ENCODE data around the gene USP13. TPM values are rescaled to one million over a fixed set of nuclear protein-coding genes. Genes with fewer than 3 reads are reported as not detected.
A peak's percentile ranks its signal among the peaks of the same experiment; 100 is the strongest.

Gene USP13
- total and polyA plus RNA-seq, 2 of the 13 experiments (the other 11 are each of a cell fraction or from before 2014, with no cell fraction given), result 15.9 to 36.7 TPM

- CTCF ChIA-PET (ENCODE audit: low intra/inter-chr PET ratio, low total read pairs), result no interaction called here
Measured at GRCh38 chr3:179738998-179739397, 86.2 kb downstream of the USP13 start.

More at GRCh38 chr3:179738998-179739397, 86.2 kb downstream of the USP13 start:
- Histone ChIP-seq H3K4me2 (ENCODE audit: low read depth, low read length) (peak overlapping the region; percentile 77), H3K9me3 (ENCODE audit: low read length) (no peaks in the 10 kb centered on the region), H3K27me3 (ENCODE audit: control insufficient read depth in 1 of 2, insufficient read depth in 2 of 2, low read length in 2 of 2) (no peaks in the 10 kb centered on the region), H3K4me1 (ENCODE audit: insufficient read depth, low read length) (peaks cover 100% of the 10 kb centered on the region), H3K36me3 (replicated peaks in 1 of 2; ENCODE audit: control insufficient read depth in 1 of 2, insufficient read depth in 2 of 2, low read length in 2 of 2) (peaks cover 16 to 25% of the 10 kb centered on the region in 2 experiments; a peak in 4 of 5 replicates), H2AFZ (ENCODE audit: low read length) (no peak overlapping the region), H3K27ac (ENCODE audit: extremely low read length, insufficient read depth, low read length) (peak overlapping the region; percentile 78), H4K20me1 (ENCODE audit: insufficient read depth, low read length) (no peaks in the 10 kb centered on the region), H3K79me2 (ENCODE audit: insufficient read depth, low read length) (peaks cover 34% of the 10 kb centered on the region), H3K9ac (ENCODE audit: insufficient read depth, low read depth, low read length) (0 out of 2 replicates have a peak overlapping the region, but pooled peaks have one; percentile 75), H3K4me3 (replicated peaks in 1 of 3; ENCODE audit: insufficient read depth in 1 of 3, low read depth in 2 of 3, low read length in 3 of 3) (peak overlapping the region in 1 of 3 experiments; percentile 22; a peak in 1 of 6 replicates)
- in situ Hi-C loops (cut with HindIII; ENCODE audit: extremely low pct_ligation_motif_present, low pct_unique_long_range_greater_than_20kb), result no loop called here
- POLR2A ChIA-PET, result interaction anchor here (1.5 to 2.4 kb wide), 2 partner anchors 89 to 95 kb away, joined by 4 to 10 read pairs; no protein-coding TSS in a partner anchor
- intact Hi-C loops (cut with micrococcal nuclease; ENCODE audit: unreplicated experiment), result no loop called here
- no peak for FAIRE-seq
- no peak; the same call in 2 of the 3 replicates for ATAC-seq
- 97% methylated on average over 6 of the region's 6 CpGs for WGBS (ENCODE audit: low lambda C conversion rate)
- no peak for TF ChIP-seq SCMH1 (CRISPR knock-in tag; IDR thresholded peaks at IDR 0.05; ENCODE audit: borderline replicate concordance)
- TF ChIP-seq GZF1 (CRISPR knock-in tag; IDR thresholded peaks at IDR 0.05), result no peak
- peak; percentile 79; the same call in 1 of the 2 replicates for TF ChIP-seq ZNF572 (CRISPR knock-in tag; IDR thresholded peaks at IDR 0.05)
- TF ChIP-seq ZNF501 (CRISPR knock-in tag; IDR thresholded peaks at IDR 0.05), result peak; percentile 44
- TF ChIP-seq NFKB2 (CRISPR knock-in tag; IDR thresholded peaks at IDR 0.05; ENCODE audit: borderline replicate concordance), result peak; percentile 4; the same call in 1 of the 2 replicates
- no peak for TF ChIP-seq ATF7 (IDR thresholded peaks at IDR 0.05)
- no peak for TF ChIP-seq ATF7 (CRISPR knock-in tag; IDR thresholded peaks at IDR 0.05)
- TF ChIP-seq ZNF564 (CRISPR knock-in tag; IDR thresholded peaks at IDR 0.05), result no peak
- no peak for TF ChIP-seq ZNF850 (CRISPR knock-in tag; conservative IDR thresholded peaks at IDR 0.05)
- no peak for TF ChIP-seq KAT2B (IDR thresholded peaks at IDR 0.05; ENCODE audit: borderline replicate concordance, low read depth, low read length)
- no peak for TF ChIP-seq ATF7-NPFF (CRISPR knock-in tag; IDR thresholded peaks at IDR 0.05; ENCODE audit: low read depth)
- TF ChIP-seq ZC3H13 (CRISPR knock-in tag; IDR thresholded peaks at IDR 0.05), result no peak
- no peak for TF ChIP-seq RCOR2 (CRISPR knock-in tag; IDR thresholded peaks at IDR 0.05)
- TF ChIP-seq NONO (IDR thresholded peaks at IDR 0.05), result no peak
- no peak for TF ChIP-seq NONO (CRISPR knock-in tag; conservative IDR thresholded peaks at IDR 0.05)
- TF ChIP-seq ZNF746 (CRISPR knock-in tag; IDR thresholded peaks at IDR 0.05), result no peak
- no peak for TF ChIP-seq YEATS2 (CRISPR knock-in tag; IDR thresholded peaks at IDR 0.05; ENCODE audit: borderline replicate concordance)
- TF ChIP-seq ZNF687 (CRISPR knock-in tag; IDR thresholded peaks at IDR 0.05), result peak; percentile 70
- no peak for TF ChIP-seq ZNF792 (CRISPR knock-in tag; IDR thresholded peaks at IDR 0.05)
- TF ChIP-seq ZNF605 (CRISPR knock-in tag; IDR thresholded peaks at IDR 0.05), result 0 out of 2 replicates have a peak, but pooled peaks have one; percentile 19
- no peak for TF ChIP-seq ZNF558 (CRISPR knock-in tag; IDR thresholded peaks at IDR 0.05; ENCODE audit: borderline replicate concordance)
- TF ChIP-seq HNF1B (CRISPR knock-in tag; IDR thresholded peaks at IDR 0.05), result peak; percentile 54
- no peak for DNase-seq (ENCODE audit: low spot score)
- BruUV-seq (replicated peaks), result no TSS peak

Measured in HepG2 (cell line).